WTC11 (cell line): ENCODE data around the gene ELOF1. TPM values are rescaled to one million over a fixed set of nuclear protein-coding genes. Genes with fewer than 3 reads are reported as not detected.
A peak's percentile ranks its signal among the peaks of the same experiment; 100 is the strongest.

Source experiments
- AFF4 ChIP-seq: sonication (generic); formaldehyde crosslinking; IDR thresholded peaks from 2 replicates; pipeline ENCODE4 v1.8.1; 2023; ENCODE audit warnings: mild to moderate bottlenecking, missing genetic modification reagents, borderline replicate concordance
- ARID4B ChIP-seq: sonication (generic); formaldehyde crosslinking; IDR thresholded peaks from 2 replicates; pipeline ENCODE4 v1.8.0; 2023; ENCODE audit warnings: missing genetic modification reagents, mild to moderate bottlenecking, borderline replicate concordance
- CDX4 ChIP-seq: fragments of 250-450 bp; sonication (Bioruptor Pico); IDR thresholded peaks from 2 replicates; pipeline ENCODE4 v1.9.0; 2021; ENCODE audit warnings: moderate library complexity, mild to moderate bottlenecking, inconsistent platforms, borderline replicate concordance
- CREB1 ChIP-seq: sonication (generic); formaldehyde crosslinking; IDR thresholded peaks from 2 replicates; pipeline ENCODE4 v1.8.0; 2023; ENCODE audit warnings: mild to moderate bottlenecking, missing genetic modification reagents
- CREM ChIP-seq: sonication (generic); formaldehyde crosslinking; IDR thresholded peaks from 2 replicates; pipeline ENCODE4 v1.8.1; 2022; ENCODE audit warnings: mild to moderate bottlenecking, missing genetic modification reagents, moderate library complexity
- E2F5 ChIP-seq: sonication (generic); formaldehyde crosslinking; IDR thresholded peaks from 2 replicates; pipeline ENCODE4 v1.8.1; 2022; ENCODE audit warnings: mild to moderate bottlenecking, moderate library complexity, missing genetic modification reagents
- EMX1 ChIP-seq: fragments of 250-450 bp; sonication (Bioruptor Pico); IDR thresholded peaks from 2 replicates; pipeline ENCODE4 v1.8.0; 2021; ENCODE audit warnings: mild to moderate bottlenecking
- ERG ChIP-seq: fragments of 250-450 bp; sonication (Bioruptor Pico); IDR thresholded peaks from 2 replicates; pipeline ENCODE4 v1.8.0; 2021; ENCODE audit warnings: mild to moderate bottlenecking
- GRHL2 ChIP-seq: fragments of 250-450 bp; sonication (Bioruptor Pico); IDR thresholded peaks from 2 replicates; pipeline ENCODE4 v1.8.0; 2022; ENCODE audit warnings: mild to moderate bottlenecking, moderate library complexity; ENCODE audit not compliant: insufficient replicate concordance, severe bottlenecking
- JUN ChIP-seq: sonication (generic); formaldehyde crosslinking; IDR thresholded peaks from 2 replicates; pipeline ENCODE4 v1.8.0; 2023; ENCODE audit warnings: mild to moderate bottlenecking, missing genetic modification reagents
- KAT7 ChIP-seq: sonication (generic); formaldehyde crosslinking; IDR thresholded peaks from 2 replicates; pipeline ENCODE4 v1.8.1; 2023; ENCODE audit warnings: missing genetic modification reagents, mild to moderate bottlenecking, borderline replicate concordance
- MXD4 ChIP-seq: fragments of 250-450 bp; sonication (Bioruptor Pico); IDR thresholded peaks from 2 replicates; pipeline ENCODE4 v1.8.0; 2021; ENCODE audit warnings: mild to moderate bottlenecking, moderate library complexity, borderline replicate concordance
- NFYB ChIP-seq: sonication (generic); formaldehyde crosslinking; conservative IDR thresholded peaks from 2 replicates; pipeline ENCODE4 v1.8.0; 2022; ENCODE audit warnings: low read depth, missing genetic modification reagents
- OVOL2 ChIP-seq: fragments of 250-450 bp; sonication (Bioruptor Pico); IDR thresholded peaks from 2 replicates; pipeline ENCODE4 v1.9.0; 2021; ENCODE audit warnings: mild to moderate bottlenecking, borderline replicate concordance
- PRRX2 ChIP-seq: fragments of 250-450 bp; sonication (Bioruptor Pico); IDR thresholded peaks from 2 replicates; pipeline ENCODE4 v1.8.0; 2021; ENCODE audit warnings: mild to moderate bottlenecking
- SMAD3 ChIP-seq: sonication (generic); formaldehyde crosslinking; IDR thresholded peaks from 2 replicates; pipeline ENCODE4 v1.8.0; 2022; ENCODE audit warnings: missing genetic modification reagents, mild to moderate bottlenecking, borderline replicate concordance
- SP1 ChIP-seq: sonication (generic); formaldehyde crosslinking; conservative IDR thresholded peaks from 2 replicates; pipeline ENCODE4 v1.8.1; 2022; ENCODE audit warnings: missing genetic modification reagents
- ZNF232 ChIP-seq: sonication (generic); formaldehyde crosslinking; IDR thresholded peaks from 2 replicates; pipeline ENCODE4 v1.8.0; 2022; ENCODE audit warnings: mild to moderate bottlenecking, missing genetic modification reagents
- ZNF416 ChIP-seq: fragments of 250-450 bp; sonication (Bioruptor Pico); IDR thresholded peaks from 2 replicates; pipeline ENCODE4 v1.9.0; 2021; ENCODE audit warnings: mild to moderate bottlenecking, inconsistent platforms
- total RNA-seq: library from RNA; stranded (reverse); gene quantifications from 3 replicates; pipeline ENCODE4 v1.2.3, GENCODE V29; 2021
- TF ChIP-seq, protein P1 (sequence below): sonication (generic); formaldehyde crosslinking; IDR thresholded peaks from 2 replicates; pipeline ENCODE4 v1.8.1; 2023; ENCODE audit warnings: mild to moderate bottlenecking, moderate library complexity, missing genetic modification reagents
- TF ChIP-seq, protein P2 (sequence below): sonication (generic); formaldehyde crosslinking; IDR thresholded peaks from 2 replicates; pipeline ENCODE4 v1.8.0; 2022; ENCODE audit warnings: missing genetic modification reagents

The ELOF1 gene
- total RNA-seq, 1 experiment from 2014 or later = 86.0 TPM

DNA sequence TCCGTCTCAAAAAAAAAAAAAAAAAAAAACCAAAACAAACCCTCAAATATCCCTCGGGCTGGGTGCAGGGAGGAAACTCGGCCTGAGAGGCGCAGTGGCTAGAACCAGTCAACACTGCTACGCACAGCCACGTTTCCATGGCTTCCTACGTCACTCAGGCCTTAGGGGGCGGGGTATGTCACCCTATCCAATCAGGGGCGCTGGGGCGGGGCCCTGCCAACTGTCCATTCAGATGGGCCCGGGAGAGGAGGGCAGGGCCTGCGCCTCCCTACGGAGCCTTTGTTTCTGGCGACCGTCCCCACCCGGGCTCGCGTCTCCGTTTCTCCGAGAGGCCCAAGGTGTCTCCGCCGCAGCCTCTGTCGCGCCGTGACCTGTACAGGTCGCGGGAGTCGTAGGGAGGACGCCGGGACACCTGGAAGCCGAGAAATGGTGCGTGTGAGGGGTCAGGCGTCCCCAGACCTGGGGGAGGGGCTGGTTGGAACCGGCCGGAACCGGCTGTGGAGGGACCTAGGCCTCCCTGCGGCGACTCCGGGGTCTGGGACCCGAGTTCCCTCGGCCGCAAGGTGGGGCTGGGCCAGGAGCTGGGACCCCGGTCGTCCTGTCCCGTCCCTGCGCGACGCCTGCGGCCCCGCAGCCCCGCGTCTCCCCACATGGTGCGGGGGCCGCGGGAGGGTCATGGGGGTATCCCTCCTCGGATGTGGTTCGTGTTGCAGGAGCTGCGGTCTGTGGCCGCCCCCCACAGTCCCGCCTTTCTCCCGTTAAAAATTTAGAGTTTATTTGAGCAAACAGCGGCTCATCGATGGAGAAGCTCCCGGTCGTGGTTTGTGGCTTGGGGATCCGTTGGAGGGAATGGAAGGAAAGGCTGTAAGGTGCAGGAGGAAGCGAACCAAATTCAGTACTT, 38.4 kb upstream of the ELOF1 start, which contains the start of gene ZNF627 (continued):
- TF ChIP-seq AFF4 (CRISPR knock-in tag) (no peak), OVOL2 (CRISPR knock-in tag) (no peak), CDX4 (CRISPR knock-in tag) (no peak), JUN (CRISPR knock-in tag) (no peak), ERG (CRISPR knock-in tag) (no peak), PRRX2 (no peak), GRHL2 (CRISPR knock-in tag) (no peak), NFYB (CRISPR knock-in tag) (peak; percentile 81), ZNF416 (CRISPR knock-in tag) (0 out of 2 replicates have a peak, but pooled peaks have one; percentile 46), EMX1 (CRISPR knock-in tag) (no peak), KAT7 (no peak), SP1 (CRISPR knock-in tag) (peak; percentile 82), MXD4 (no peak), ARID4B (CRISPR knock-in tag) (peak; percentile 96), SMAD3 (peak; percentile 38; the same call in 1 of the 2 replicates), E2F5 (CRISPR knock-in tag) (peak; percentile 43; the same call in 1 of the 2 replicates), CREB1 (CRISPR knock-in tag) (no peak), CREM (peak; percentile 68), ZNF232 (peak; percentile 77)
- TF ChIP-seq, protein P1, sequence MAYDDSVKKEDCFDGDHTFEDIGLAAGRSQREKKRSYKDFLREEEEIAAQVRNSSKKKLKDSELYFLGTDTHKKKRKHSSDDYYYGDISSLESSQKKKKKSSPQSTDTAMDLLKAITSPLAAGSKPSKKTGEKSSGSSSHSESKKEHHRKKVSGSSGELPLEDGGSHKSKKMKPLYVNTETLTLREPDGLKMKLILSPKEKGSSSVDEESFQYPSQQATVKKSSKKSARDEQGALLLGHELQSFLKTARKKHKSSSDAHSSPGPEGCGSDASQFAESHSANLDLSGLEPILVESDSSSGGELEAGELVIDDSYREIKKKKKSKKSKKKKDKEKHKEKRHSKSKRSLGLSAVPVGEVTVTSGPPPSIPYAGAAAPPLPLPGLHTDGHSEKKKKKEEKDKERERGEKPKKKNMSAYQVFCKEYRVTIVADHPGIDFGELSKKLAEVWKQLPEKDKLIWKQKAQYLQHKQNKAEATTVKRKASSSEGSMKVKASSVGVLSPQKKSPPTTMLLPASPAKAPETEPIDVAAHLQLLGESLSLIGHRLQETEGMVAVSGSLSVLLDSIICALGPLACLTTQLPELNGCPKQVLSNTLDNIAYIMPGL = peak; percentile 92
- TF ChIP-seq, protein P2, sequence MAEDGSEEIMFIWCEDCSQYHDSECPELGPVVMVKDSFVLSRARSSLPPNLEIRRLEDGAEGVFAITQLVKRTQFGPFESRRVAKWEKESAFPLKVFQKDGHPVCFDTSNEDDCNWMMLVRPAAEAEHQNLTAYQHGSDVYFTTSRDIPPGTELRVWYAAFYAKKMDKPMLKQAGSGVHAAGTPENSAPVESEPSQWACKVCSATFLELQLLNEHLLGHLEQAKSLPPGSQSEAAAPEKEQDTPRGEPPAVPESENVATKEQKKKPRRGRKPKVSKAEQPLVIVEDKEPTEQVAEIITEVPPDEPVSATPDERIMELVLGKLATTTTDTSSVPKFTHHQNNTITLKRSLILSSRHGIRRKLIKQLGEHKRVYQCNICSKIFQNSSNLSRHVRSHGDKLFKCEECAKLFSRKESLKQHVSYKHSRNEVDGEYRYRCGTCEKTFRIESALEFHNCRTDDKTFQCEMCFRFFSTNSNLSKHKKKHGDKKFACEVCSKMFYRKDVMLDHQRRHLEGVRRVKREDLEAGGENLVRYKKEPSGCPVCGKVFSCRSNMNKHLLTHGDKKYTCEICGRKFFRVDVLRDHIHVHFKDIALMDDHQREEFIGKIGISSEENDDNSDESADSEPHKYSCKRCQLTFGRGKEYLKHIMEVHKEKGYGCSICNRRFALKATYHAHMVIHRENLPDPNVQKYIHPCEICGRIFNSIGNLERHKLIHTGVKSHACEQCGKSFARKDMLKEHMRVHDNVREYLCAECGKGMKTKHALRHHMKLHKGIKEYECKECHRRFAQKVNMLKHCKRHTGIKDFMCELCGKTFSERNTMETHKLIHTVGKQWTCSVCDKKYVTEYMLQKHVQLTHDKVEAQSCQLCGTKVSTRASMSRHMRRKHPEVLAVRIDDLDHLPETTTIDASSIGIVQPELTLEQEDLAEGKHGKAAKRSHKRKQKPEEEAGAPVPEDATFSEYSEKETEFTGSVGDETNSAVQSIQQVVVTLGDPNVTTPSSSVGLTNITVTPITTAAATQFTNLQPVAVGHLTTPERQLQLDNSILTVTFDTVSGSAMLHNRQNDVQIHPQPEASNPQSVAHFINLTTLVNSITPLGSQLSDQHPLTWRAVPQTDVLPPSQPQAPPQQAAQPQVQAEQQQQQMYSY = no peak
